RWPE1 (cell line): Measurements from ENCODE around the gene MUC5AC.
"Not testable (repeated sequence)": the region's sequence is repeated elsewhere in the genome, so short reads cannot be mapped to it uniquely, and the experiment has no call there.

Source experiments
- CTCF ChIA-PET: fragments of 350-600 bp; sonication (Branson Sonifier 250); formaldehyde crosslinking; extraction: SDS; loops from one replicate; lab custom pipeline; 2021; lab: Yijun Ruan, JAX
- POLR2A ChIA-PET: fragments of 400-600 bp; formaldehyde crosslinking; extraction: SDS; loops from one replicate; lab custom pipeline; 2020; ENCODE audit warnings: antibody characterized with exemption; ENCODE audit not compliant: low non-redundant PET; lab: Yijun Ruan, JAX
- DNase-seq: peaks from one replicate; pipeline ENCODE4 v3.0.0; 2012; ENCODE audit warnings: low spot score
- H3K27ac ChIP-seq: fragments of 450-650 bp; 2 replicates; pipeline ENCODE4 v1.5.1; 2017
- CTCF ChIP-seq: fragments of 450-650 bp; conservative IDR thresholded peaks from 2 replicates; pipeline ENCODE4 v1.5.1; 2017; ENCODE audit warnings: low read depth, mild to moderate bottlenecking

Gene MUC5AC

GRCh38 chr11:1241706-1242105 lies 84.0 kb downstream of the MUC5AC start:
- no peak overlapping the region for H3K27ac ChIP-seq
- POLR2A ChIA-PET = no interaction called here
- TF ChIP-seq CTCF = no peak
- no peak for DNase-seq
- CTCF ChIA-PET = no interaction called here

- TF ChIP-seq CTCF = no peak
- CTCF ChIA-PET = interaction anchor here (0.7 kb wide), 1 partner anchor 11 kb away, joined by 3 read pairs; no protein-coding TSS in a partner anchor
- POLR2A ChIA-PET = no interaction called here
- H3K27ac ChIP-seq = no peak overlapping the region
- DNase-seq = no peak
Measured at GRCh38 chr11:1242289-1242688, 84.5 kb downstream of the MUC5AC start.

- H3K27ac ChIP-seq, DNase-seq, POLR2A ChIA-PET: not testable (repeated sequence)
- CTCF ChIA-PET = interaction anchor here (0.7 kb wide), 1 partner anchor 12 kb away, joined by 3 read pairs; no protein-coding TSS in a partner anchor
Measured at GRCh38 chr11:1242751-1243150, 85.0 kb downstream of the MUC5AC start.

GRCh38 chr11:1243521-1243920 lies 85.8 kb downstream of the MUC5AC start:
- POLR2A ChIA-PET, CTCF ChIA-PET, DNase-seq, H3K27ac ChIP-seq: not testable (repeated sequence)

GRCh38 chr11:1244557-1244956 lies 86.8 kb downstream of the MUC5AC start:
- DNase-seq, H3K27ac ChIP-seq, POLR2A ChIA-PET, CTCF ChIA-PET: not testable (repeated sequence)

- POLR2A ChIA-PET, H3K27ac ChIP-seq, CTCF ChIA-PET, DNase-seq: not testable (repeated sequence)
Measured at GRCh38 chr11:1245717-1246116, 88.0 kb downstream of the MUC5AC start.

- CTCF ChIA-PET, DNase-seq, POLR2A ChIA-PET, H3K27ac ChIP-seq: not testable (repeated sequence)
Measured at GRCh38 chr11:1246301-1246700, 88.5 kb downstream of the MUC5AC start.

- CTCF ChIA-PET, POLR2A ChIA-PET, DNase-seq, H3K27ac ChIP-seq: not testable (repeated sequence)
Measured at GRCh38 chr11:1247026-1247425, 89.3 kb downstream of the MUC5AC start.

GRCh38 chr11:1248951-1249350 lies 91.2 kb downstream of the MUC5AC start:
- CTCF ChIA-PET, H3K27ac ChIP-seq, DNase-seq, POLR2A ChIA-PET: not testable (repeated sequence)

- H3K27ac ChIP-seq, POLR2A ChIA-PET, CTCF ChIA-PET, DNase-seq: not testable (repeated sequence)
Measured at GRCh38 chr11:1250411-1250810, 92.7 kb downstream of the MUC5AC start.
